ENCODE data around the gene WDFY4. TPM values are rescaled to one million over a fixed set of nuclear protein-coding genes. Genes with fewer than 3 reads are reported as not detected.
A peak's percentile ranks its signal among the peaks of the same experiment; 100 is the strongest.

The WDFY4 gene
- total RNA-seq, 1 donor from 2014 or later, result 6.4 TPM

DNA sequence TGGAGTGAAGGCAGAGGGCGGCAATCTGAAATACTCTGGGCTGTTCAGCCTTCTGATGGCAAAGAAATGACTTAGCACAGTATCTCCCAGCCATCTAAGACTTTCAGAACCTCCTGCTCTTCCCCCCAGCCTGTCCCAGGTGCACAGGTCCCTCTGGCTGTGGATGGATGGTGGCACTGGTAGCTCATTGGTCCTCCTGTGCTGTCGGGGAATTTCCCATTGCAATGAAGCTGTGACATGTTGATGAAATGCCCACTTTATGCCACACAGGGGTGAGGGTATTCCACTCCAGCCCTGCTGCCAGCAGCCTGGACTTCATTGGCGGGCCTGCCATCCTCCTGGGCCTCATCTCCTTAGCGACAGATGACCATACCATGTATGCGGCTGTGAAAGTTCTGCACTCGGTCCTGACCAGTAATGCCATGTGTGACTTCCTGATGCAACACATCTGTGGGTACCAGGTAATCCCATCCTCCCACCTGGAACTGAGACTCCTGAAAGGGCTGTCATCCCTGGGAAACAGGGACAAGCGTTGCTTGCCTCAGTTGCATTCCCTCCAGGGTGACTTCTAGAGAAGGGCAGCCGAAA lies 105.9 kb downstream of the WDFY4 start:
- H3K9me3 ChIP-seq, result no peaks in the 10 kb centered on the region
- no peak overlapping the region for H3K4me3 ChIP-seq
- intact Hi-C loops (cut with DNase I), result no loop called here
- peak in 1 of 2 donors; percentile 47 for DNase-seq (ENCODE audit: extremely low spot score in 2 of 2)
- H3K27ac ChIP-seq, result no peak overlapping the region
- peaks cover 11% of the 10 kb centered on the region for H3K4me1 ChIP-seq
- H3K36me3 ChIP-seq, result no peaks in the 10 kb centered on the region
- TF ChIP-seq POLR2A (IDR thresholded peaks at IDR 0.05), result no peak
- TF ChIP-seq, protein P1, sequence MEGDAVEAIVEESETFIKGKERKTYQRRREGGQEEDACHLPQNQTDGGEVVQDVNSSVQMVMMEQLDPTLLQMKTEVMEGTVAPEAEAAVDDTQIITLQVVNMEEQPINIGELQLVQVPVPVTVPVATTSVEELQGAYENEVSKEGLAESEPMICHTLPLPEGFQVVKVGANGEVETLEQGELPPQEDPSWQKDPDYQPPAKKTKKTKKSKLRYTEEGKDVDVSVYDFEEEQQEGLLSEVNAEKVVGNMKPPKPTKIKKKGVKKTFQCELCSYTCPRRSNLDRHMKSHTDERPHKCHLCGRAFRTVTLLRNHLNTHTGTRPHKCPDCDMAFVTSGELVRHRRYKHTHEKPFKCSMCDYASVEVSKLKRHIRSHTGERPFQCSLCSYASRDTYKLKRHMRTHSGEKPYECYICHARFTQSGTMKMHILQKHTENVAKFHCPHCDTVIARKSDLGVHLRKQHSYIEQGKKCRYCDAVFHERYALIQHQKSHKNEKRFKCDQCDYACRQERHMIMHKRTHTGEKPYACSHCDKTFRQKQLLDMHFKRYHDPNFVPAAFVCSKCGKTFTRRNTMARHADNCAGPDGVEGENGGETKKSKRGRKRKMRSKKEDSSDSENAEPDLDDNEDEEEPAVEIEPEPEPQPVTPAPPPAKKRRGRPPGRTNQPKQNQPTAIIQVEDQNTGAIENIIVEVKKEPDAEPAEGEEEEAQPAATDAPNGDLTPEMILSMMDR (IDR thresholded peaks at IDR 0.05), result no peak
- TF ChIP-seq POLR2AphosphoS5 (IDR thresholded peaks at IDR 0.05; ENCODE audit: insufficient read depth in 1 of 2, low read depth in 1 of 2), result no peak
- no peaks in the 10 kb centered on the region for H3K27me3 ChIP-seq

DNA sequence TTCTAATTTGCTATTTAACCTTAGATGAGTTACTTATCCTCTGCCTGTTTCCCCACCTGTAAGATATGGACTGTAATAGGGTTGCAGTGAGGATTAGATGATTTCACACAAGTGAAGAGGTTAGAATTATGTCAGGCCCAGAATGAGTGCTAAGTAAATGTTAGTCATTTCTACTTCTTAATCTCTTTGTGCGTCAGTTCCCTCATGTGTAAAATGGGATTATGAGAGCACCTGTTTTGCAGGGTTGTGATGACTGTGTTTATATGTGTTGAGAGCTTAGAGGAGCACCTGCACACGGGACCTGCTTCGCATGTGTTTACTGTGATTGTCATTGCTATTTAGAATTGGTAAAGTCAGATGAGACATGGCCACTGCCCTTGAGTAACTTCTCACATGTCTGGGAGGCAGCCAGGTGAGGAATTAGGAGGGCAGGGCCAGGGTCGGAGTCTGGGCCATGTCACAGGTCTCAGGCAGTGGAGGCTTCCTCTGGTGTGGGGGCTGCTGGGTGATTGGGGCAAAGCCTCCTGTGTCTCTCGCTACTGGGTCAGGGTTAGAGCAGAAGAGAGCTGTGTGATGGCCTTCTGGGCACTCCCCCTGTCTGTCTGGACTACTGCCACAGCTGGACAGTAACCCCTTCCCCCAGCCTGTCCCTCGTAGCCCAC lies 106.7 kb downstream of the WDFY4 start:
- Histone ChIP-seq H3K27me3 (no peaks in the 10 kb centered on the region), H3K4me3 (no peak overlapping the region), H3K36me3 (no peaks in the 10 kb centered on the region), H3K27ac (no peak overlapping the region), H3K4me1 (peaks cover 11% of the 10 kb centered on the region), H3K9me3 (no peaks in the 10 kb centered on the region)
- TF ChIP-seq, protein P1 (IDR thresholded peaks at IDR 0.05), result no peak
- TF ChIP-seq POLR2A (IDR thresholded peaks at IDR 0.05) (no peak), POLR2AphosphoS5 (IDR thresholded peaks at IDR 0.05; ENCODE audit: insufficient read depth in 1 of 2, low read depth in 1 of 2) (no peak)
- intact Hi-C loops (cut with DNase I), result no loop called here
- DNase-seq (ENCODE audit: extremely low spot score in 2 of 2), result peak in 1 of 2 donors; percentile 44

DNA sequence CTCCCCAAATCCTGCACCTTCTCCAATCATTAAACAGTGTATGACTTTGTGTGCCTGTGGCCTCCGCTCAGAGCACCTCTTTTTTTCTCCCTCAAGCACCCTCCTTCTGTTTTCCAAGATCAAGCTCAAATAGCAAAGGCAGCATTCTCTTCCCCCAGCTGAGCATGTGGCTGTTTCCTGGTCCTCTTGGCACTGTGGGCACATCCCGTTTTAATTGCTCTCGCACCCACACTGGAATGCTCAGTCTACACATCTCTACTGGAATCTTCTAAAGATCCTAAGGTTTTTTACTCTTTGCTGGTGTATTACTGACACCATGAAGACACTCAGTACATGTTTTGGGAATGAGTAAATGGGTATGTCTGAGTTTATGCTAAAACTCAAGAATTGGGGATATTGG lies 107.4 kb downstream of the WDFY4 start:
- Histone ChIP-seq H3K4me3 (no peak overlapping the region), H3K27me3 (no peaks in the 10 kb centered on the region), H3K9me3 (no peaks in the 10 kb centered on the region), H3K4me1 (peaks cover 11% of the 10 kb centered on the region), H3K27ac (no peak overlapping the region), H3K36me3 (no peaks in the 10 kb centered on the region)
- TF ChIP-seq POLR2AphosphoS5 (IDR thresholded peaks at IDR 0.05; ENCODE audit: insufficient read depth in 1 of 2, low read depth in 1 of 2) (no peak), POLR2A (IDR thresholded peaks at IDR 0.05) (no peak)
- TF ChIP-seq, protein P1 (IDR thresholded peaks at IDR 0.05), result no peak
- peak in 1 of 2 donors; percentile 18 for DNase-seq (ENCODE audit: extremely low spot score in 2 of 2)
- intact Hi-C loops (cut with DNase I), result no loop called here

DNA sequence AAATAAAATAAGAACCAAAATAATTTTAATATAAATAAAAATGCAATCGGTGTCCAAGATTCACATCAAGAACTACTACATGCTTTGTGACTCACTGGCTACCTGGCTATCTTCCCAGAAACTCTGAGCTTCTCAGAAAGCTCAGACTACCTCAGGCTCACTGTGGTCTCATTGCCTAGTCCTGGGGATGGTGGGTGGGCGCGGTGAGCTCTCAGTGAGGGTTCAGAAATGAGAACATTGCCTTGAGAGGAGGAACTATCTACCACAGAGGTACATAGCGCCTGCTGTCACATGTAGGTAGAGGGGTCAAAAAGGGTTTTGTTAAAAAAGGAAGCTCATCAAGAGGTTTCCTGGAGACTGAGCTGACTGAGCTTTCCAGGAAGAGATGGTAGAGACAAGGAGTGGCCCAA lies 108.0 kb downstream of the WDFY4 start:
- Histone ChIP-seq H3K9me3 (no peaks in the 10 kb centered on the region), H3K4me1 (peaks cover 11% of the 10 kb centered on the region), H3K27ac (no peak overlapping the region), H3K4me3 (no peak overlapping the region), H3K36me3 (no peaks in the 10 kb centered on the region), H3K27me3 (no peaks in the 10 kb centered on the region)
- DNase-seq (ENCODE audit: extremely low spot score in 2 of 2), result no peak
- intact Hi-C loops (cut with DNase I), result no loop called here
- no peak for TF ChIP-seq POLR2AphosphoS5 (IDR thresholded peaks at IDR 0.05; ENCODE audit: insufficient read depth in 1 of 2, low read depth in 1 of 2)
- TF ChIP-seq, protein P1 (IDR thresholded peaks at IDR 0.05), result no peak
- TF ChIP-seq POLR2A (IDR thresholded peaks at IDR 0.05), result no peak

DNA sequence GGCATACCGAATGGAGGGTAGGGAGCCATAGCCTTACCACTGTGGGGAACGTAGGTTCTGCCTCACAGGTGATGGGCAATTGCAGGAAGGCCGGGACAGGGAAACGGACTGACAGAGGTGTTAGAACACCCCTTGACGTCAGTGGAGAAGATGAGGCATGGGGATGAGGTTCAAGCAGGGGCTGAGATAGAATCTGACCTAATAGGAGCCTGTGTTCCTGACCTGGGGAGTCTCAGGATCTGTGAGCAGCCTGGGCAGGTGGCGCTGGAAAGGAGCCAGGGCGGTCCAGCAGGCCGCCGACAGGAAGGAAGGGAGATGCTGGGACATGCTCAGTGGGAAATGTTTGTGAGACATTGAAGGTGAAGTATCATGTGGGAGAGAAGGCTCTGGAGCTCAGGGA lies 109.4 kb downstream of the WDFY4 start:
- Histone ChIP-seq H3K4me3 (no peak overlapping the region), H3K36me3 (no peaks in the 10 kb centered on the region), H3K27ac (no peak overlapping the region), H3K27me3 (no peaks in the 10 kb centered on the region), H3K9me3 (no peaks in the 10 kb centered on the region), H3K4me1 (peaks cover 11% of the 10 kb centered on the region)
- peak in 1 of 2 donors; percentile 70 for DNase-seq (ENCODE audit: extremely low spot score in 2 of 2)
- TF ChIP-seq, protein P1 (IDR thresholded peaks at IDR 0.05), result no peak
- TF ChIP-seq POLR2AphosphoS5 (IDR thresholded peaks at IDR 0.05; ENCODE audit: insufficient read depth in 1 of 2, low read depth in 1 of 2) (no peak), POLR2A (IDR thresholded peaks at IDR 0.05) (no peak)
- intact Hi-C loops (cut with DNase I), result no loop called here
